ENCODE data around the gene PVALEF.

The PVALEF gene

GRCh38 chr17:81163703-81164370 lies 1.5 kb upstream of the PVALEF start:
- no peak for DNase-seq

- DNase-seq = no peak
Observed at GRCh38 chr17:81164371-81165245, 699 bp upstream of the PVALEF start.

- DNase-seq = no peak
Observed at GRCh38 chr17:81166033-81166492, 756 bp downstream of the PVALEF start, which contains the start of gene AATK. Gene AATK, minus strand, starts transcription at chr17:81166221. Its CDS starts 229 bp downstream, at chr17:81165992.

GRCh38 chr17:81167194-81167524 lies 1.9 kb downstream of the PVALEF start:
- DNase-seq = no peak

GRCh38 chr17:81167638-81168037 lies 2.3 kb downstream of the PVALEF start:
- DNase-seq = no peak

- no peak for DNase-seq
Observed at GRCh38 chr17:81169870-81170309, 4.6 kb downstream of the PVALEF start.

- DNase-seq = no peak
Observed at GRCh38 chr17:81170727-81171494, 5.6 kb downstream of the PVALEF start.

GRCh38 chr17:81171941-81172340 lies 6.6 kb downstream of the PVALEF start:
- no peak for DNase-seq

GRCh38 chr17:81173052-81173761 lies 7.9 kb downstream of the PVALEF start:
- DNase-seq = no peak

GRCh38 chr17:81173762-81174155 lies 8.5 kb downstream of the PVALEF start:
- no peak for DNase-seq

GRCh38 chr17:81176666-81177065 lies 11.4 kb downstream of the PVALEF start:
- no peak for DNase-seq

GRCh38 chr17:81178136-81179091 lies 13.1 kb downstream of the PVALEF start:
- DNase-seq = no peak

- no peak for DNase-seq
Observed at GRCh38 chr17:81179220-81179619, 13.9 kb downstream of the PVALEF start.

- DNase-seq = no peak
Observed at GRCh38 chr17:81179861-81180260, 14.6 kb downstream of the PVALEF start.

- DNase-seq = no peak
Observed at GRCh38 chr17:81180836-81181810, 15.8 kb downstream of the PVALEF start.

GRCh38 chr17:81181811-81182185 lies 16.5 kb downstream of the PVALEF start:
- DNase-seq = no peak

GRCh38 chr17:81182596-81182995 lies 17.3 kb downstream of the PVALEF start:
- no peak for DNase-seq

GRCh38 chr17:81183316-81183715 lies 18.0 kb downstream of the PVALEF start:
- no peak for DNase-seq

- no peak for DNase-seq
Observed at GRCh38 chr17:81183807-81184206, 18.5 kb downstream of the PVALEF start.

- no peak for DNase-seq
Observed at GRCh38 chr17:81184555-81184954, 19.2 kb downstream of the PVALEF start.
